ENCODE measurements around the gene IL17C. TPM values are rescaled to one million over a fixed set of nuclear protein-coding genes. Genes with fewer than 3 reads are reported as not detected.

IL17C gene
- polyA plus RNA-seq, 1 of the 3 experiments (the other 2 are of a cell fraction) = 0.07 TPM

GRCh38 chr16:88686439-88687253 is 48.3 kb downstream of the IL17C start, which contains the start of gene SNAI3:
Gene SNAI3 (minus strand): TSS chr16:88686507. CDS start chr16:88686406, 101 bp downstream.
- Histone ChIP-seq H3K36me3 (replicated peaks in 1 of 2; ENCODE audit: control insufficient read depth in 1 of 2, insufficient read depth in 2 of 2, low read length in 1 of 2) (no peaks in the 10 kb centered on the region), H3K4me2 (peak within 1 kb of the TSS; percentile 98), H3K27ac (ENCODE audit: low read depth in 2 of 2, low read length in 1 of 2) (no peak within 1 kb of the TSS), H3K79me2 (ENCODE audit: insufficient read depth) (no peaks in the 10 kb centered on the region), H3K9me3 (no peaks in the 10 kb centered on the region), H3K4me1 (ENCODE audit: control insufficient read depth in 1 of 2, insufficient read depth in 2 of 2, low read depth in 1 of 2, low read length in 1 of 2) (peaks cover 5 to 12% of the 10 kb centered on the region in 2 experiments; a peak in 2 of 4 replicates), H3K27me3 (ENCODE audit: insufficient read depth) (no peaks in the 10 kb centered on the region; the same call in 1 of the 2 replicates), H3K4me3 (ENCODE audit: low read depth in 2 of 2, low read length in 1 of 2) (peak within 1 kb of the TSS; percentile 51 to 73), H4K20me1 (ENCODE audit: insufficient read depth) (no peaks in the 10 kb centered on the region), H3K9ac (no peak within 1 kb of the TSS), H2AFZ (ENCODE audit: low read depth) (0 out of 2 replicates have a peak within 1 kb of the TSS, but pooled peaks have one; percentile 74), H3K9me2 (no peaks in the 10 kb centered on the region), H3F3A (replicated peaks; ENCODE audit: insufficient read depth) (peaks cover 5% of the 10 kb centered on the region)
- POLR2A ChIA-PET = interaction anchor here (1.0 kb wide), 1 partner anchor 14 kb away, joined by 3 read pairs; no protein-coding TSS in a partner anchor
- CTCF ChIA-PET = interaction anchor here (0.7 to 2.1 kb wide), 6 partner anchors 12 to 51 kb away, joined by 3 to 12 read pairs (median 5); no protein-coding TSS in a partner anchor
- 24% methylated on average over 22 of the region's 65 CpGs for WGBS (ENCODE audit: low lambda C conversion rate)
- DNase-seq = peak; percentile 97
- TF ChIP-seq EZH2phosphoT487 (IDR thresholded peaks at IDR 0.05; ENCODE audit: borderline replicate concordance, low read depth) (no peak), RCOR1 (IDR thresholded peaks at IDR 0.05; ENCODE audit: low read length) (no peak), RFX5 (IDR thresholded peaks at IDR 0.05; ENCODE audit: low read length) (no peak), ELF1 (IDR thresholded peaks at IDR 0.05) (no peak), FOXJ3 (CRISPR knock-in tag; IDR thresholded peaks at IDR 0.05) (no peak), TAF1 (IDR thresholded peaks at IDR 0.05; ENCODE audit: borderline replicate concordance, low read depth, low read length) (no peak), TCF12 (IDR thresholded peaks at IDR 0.05) (no peak), CHD2 (IDR thresholded peaks at IDR 0.05; ENCODE audit: low read length, partially characterized antibody) (no peak), MAX (IDR thresholded peaks at IDR 0.05; ENCODE audit: low read depth) (no peak), GATA2 (CRISPR knock-in tag; IDR thresholded peaks at IDR 0.05) (no peak), IRF3 (IDR thresholded peaks at IDR 0.05; ENCODE audit: low read depth, low read length) (no peak), PBX3 (IDR thresholded peaks at IDR 0.05) (no peak), TEAD4 (IDR thresholded peaks at IDR 0.05; ENCODE audit: borderline replicate concordance, insufficient read depth) (no peak), USF1 (IDR thresholded peaks at IDR 0.05; ENCODE audit: borderline replicate concordance, low read depth) (no peak), EP300 (IDR thresholded peaks at IDR 0.05; ENCODE audit: borderline replicate concordance in 1 of 2, low read depth in 1 of 2, low read length in 1 of 2) (no peak), USF2 (IDR thresholded peaks at IDR 0.05; ENCODE audit: borderline replicate concordance, low read depth, low read length) (no peak), ZBTB33 (IDR thresholded peaks at IDR 0.05; ENCODE audit: borderline replicate concordance, low read depth) (no peak), NRF1 (IDR thresholded peaks at IDR 0.05; ENCODE audit: low read depth, low read length) (no peak), RAD21 (IDR thresholded peaks at IDR 0.05; ENCODE audit: low read length) (no peak), RXRA (IDR thresholded peaks at IDR 0.05; ENCODE audit: borderline replicate concordance, low read depth) (no peak)

Measured in SK-N-SH (cell line).